IMR-90 (cell line): Measurements from ENCODE around the gene EPB41L5. TPM values are rescaled to one million over a fixed set of nuclear protein-coding genes. Genes with fewer than 3 reads are reported as not detected.

Experiments
- ATAC-seq: fragments of 200-7000 bp; cut with Tn5 transposase; 2 replicates; pipeline ENCODE4 v1.9.1; 2020; ENCODE audit warnings: low read depth, mild to moderate bottlenecking, moderate library complexity
- BruUV-seq: library from RNA; stranded (reverse); fragments of 400-500 nt; replicated peaks from 2 replicates; lab custom pipeline; 2021; lab: Mats Ljungman, UMichigan
- CTCF ChIA-PET: fragments of 300-600 bp; formaldehyde crosslinking; extraction: SDS; loops from one replicate; lab custom pipeline; 2021; ENCODE audit warnings: antibody characterized with exemption; lab: Yijun Ruan, JAX
- POLR2A ChIA-PET: fragments of 300-600 bp; sonication (Branson Sonifier 250); formaldehyde crosslinking; loops from one replicate; lab custom pipeline; 2022; ENCODE audit warnings: antibody characterized with exemption; ENCODE audit not compliant: unreplicated experiment; lab: Charles Lee
- DNase-seq: peaks from one replicate; pipeline ENCODE4 v3.0.0; 2013
- H2AFZ ChIP-seq: replicated peaks from 2 replicates; pipeline ENCODE3; 2013; ENCODE audit warnings: low read length, mild to moderate bottlenecking; ENCODE audit not compliant: poor library complexity
- H2AK5ac ChIP-seq: 2 replicates; pipeline ENCODE4 v1.6.1; 2013; ENCODE audit warnings: low read depth, low read length, inconsistent platforms
- H2AK9ac ChIP-seq: replicated peaks from 2 replicates; pipeline ENCODE3; 2013; ENCODE audit warnings: mild to moderate bottlenecking, low read depth, low read length, moderate library complexity; ENCODE audit not compliant: poor library complexity
- H2BK120ac ChIP-seq: 2 replicates; pipeline ENCODE4 v1.6.1; 2013; ENCODE audit warnings: low read depth, low read length, inconsistent platforms
- H2BK15ac ChIP-seq: 3 replicates; pipeline ENCODE4 v1.6.1; 2013; ENCODE audit warnings: low read depth, low read length, inconsistent platforms
- H2BK20ac ChIP-seq: 2 replicates; pipeline ENCODE4 v1.6.1; 2013; ENCODE audit warnings: low read depth, mild to moderate bottlenecking, inconsistent platforms, low read length, moderate library complexity
- H2BK5ac ChIP-seq: 2 replicates; pipeline ENCODE4 v1.6.1; 2013; ENCODE audit warnings: mild to moderate bottlenecking, low read depth, low read length, inconsistent platforms; ENCODE audit not compliant: poor library complexity, severe bottlenecking
- H3K14ac ChIP-seq: replicated peaks from 2 replicates; pipeline ENCODE4 v1.6.1; 2013; ENCODE audit warnings: low read depth, low read length, inconsistent platforms
- H3K18ac ChIP-seq: 2 replicates; pipeline ENCODE4 v1.6.1; 2013; ENCODE audit warnings: low read depth, low read length, control low read depth
- H3K23ac ChIP-seq: 2 replicates; pipeline ENCODE4 v1.6.1; 2013; ENCODE audit warnings: low read depth, low read length, inconsistent platforms
- H3K27ac ChIP-seq: 2 replicates; pipeline ENCODE4 v1.5.1; 2013; ENCODE audit warnings: mild to moderate bottlenecking, control low read depth, low read length; ENCODE audit not compliant: insufficient read depth
- H3K27me3 ChIP-seq: 2 replicates; pipeline ENCODE4 v1.6.1; 2013; ENCODE audit warnings: low read length; ENCODE audit not compliant: control insufficient read depth, insufficient read depth
- H3K36me3 ChIP-seq: 2 replicates; pipeline ENCODE4 v1.6.1; 2013; ENCODE audit warnings: low read length, mixed read lengths; ENCODE audit not compliant: control insufficient read depth, insufficient read depth
- H3K4ac ChIP-seq: 2 replicates; pipeline ENCODE4 v1.6.1; 2013; ENCODE audit warnings: low read depth, low read length, inconsistent platforms
- H3K4me1 ChIP-seq: 2 replicates; pipeline ENCODE4 v1.6.1; 2013; ENCODE audit warnings: low read length, mixed read lengths; ENCODE audit not compliant: control insufficient read depth, insufficient read depth
- H3K4me2 ChIP-seq: 2 replicates; pipeline ENCODE4 v1.6.1; 2013; ENCODE audit warnings: low read depth, mild to moderate bottlenecking, control low read depth, low read length, moderate library complexity
- H3K4me3 ChIP-seq: 2 replicates; pipeline ENCODE4 v1.5.1; 2013; ENCODE audit warnings: low read depth, mild to moderate bottlenecking, control low read depth, low read length, moderate library complexity; ENCODE audit not compliant: insufficient read depth
- H3K56ac ChIP-seq: 2 replicates; pipeline ENCODE4 v1.6.1; 2013; ENCODE audit warnings: low read length, inconsistent platforms; ENCODE audit not compliant: insufficient read depth; ENCODE audit errors: extremely low read depth
- H3K79me1 ChIP-seq, 2 experiments: 2 replicates each; pipeline ENCODE4 v1.6.1; 2013; ENCODE audit warnings: low read length in 2 of 2, inconsistent platforms in 1 of 2, low read depth in 1 of 2
- H3K9ac ChIP-seq: 2 replicates; pipeline ENCODE4 v1.6.1; 2013; ENCODE audit warnings: low read depth, low read length, control low read depth
- H3K9me1 ChIP-seq: 2 replicates; pipeline ENCODE4 v1.6.1; 2013; ENCODE audit warnings: low read length, inconsistent platforms; ENCODE audit not compliant: insufficient read depth
- H3K9me3 ChIP-seq: 2 replicates; pipeline ENCODE4 v1.6.1; 2013; ENCODE audit warnings: low read length; ENCODE audit not compliant: control insufficient read depth, insufficient read depth
- H4K20me1 ChIP-seq: 2 replicates; pipeline ENCODE4 v1.6.1; 2013; ENCODE audit warnings: low read length, inconsistent platforms; ENCODE audit not compliant: insufficient read depth
- H4K5ac ChIP-seq: 2 replicates; pipeline ENCODE4 v1.6.1; 2013; ENCODE audit warnings: mild to moderate bottlenecking, low read depth, low read length, control low read depth
- H4K8ac ChIP-seq, 2 experiments: 2 replicates each; pipeline ENCODE4 v1.6.1; 2013; ENCODE audit warnings: low read depth in 2 of 2, low read length in 2 of 2, control low read depth in 1 of 2, inconsistent platforms in 1 of 2
- H4K91ac ChIP-seq: 2 replicates; pipeline ENCODE4 v1.6.1; 2013; ENCODE audit warnings: low read depth, low read length, inconsistent platforms; ENCODE audit not compliant: insufficient read depth
- BHLHE40 ChIP-seq: fragments of 150-350 bp; IDR thresholded peaks from 2 replicates; pipeline ENCODE4 v1.6.1; 2016; ENCODE audit warnings: mild to moderate bottlenecking, low read depth, low read length
- FOS ChIP-seq: fragments of 150-350 bp; IDR thresholded peaks from 2 replicates; pipeline ENCODE4 v1.6.1; 2016; ENCODE audit warnings: low read depth, low read length
- MAFK ChIP-seq: IDR thresholded peaks from 2 replicates; pipeline ENCODE4 v1.6.1; 2012; ENCODE audit warnings: low read depth, low read length, improper control_type of control experiment
- NFE2L2 ChIP-seq: fragments of 150-350 bp; IDR thresholded peaks from 2 replicates; pipeline ENCODE4 v1.6.1; 2016; ENCODE audit warnings: low read depth, mild to moderate bottlenecking, low read length
- RAD21 ChIP-seq: IDR thresholded peaks from 2 replicates; pipeline ENCODE4 v1.6.1; 2012; ENCODE audit warnings: low read length, improper control_type of control experiment
- RCOR1 ChIP-seq: IDR thresholded peaks from 2 replicates; pipeline ENCODE4 v1.6.1; 2012; ENCODE audit warnings: mild to moderate bottlenecking, low read length, improper control_type of control experiment; ENCODE audit not compliant: insufficient replicate concordance
- SMC3 ChIP-seq: fragments of 150-350 bp; IDR thresholded peaks from 2 replicates; pipeline ENCODE4 v1.6.1; 2016; ENCODE audit warnings: low read depth, mild to moderate bottlenecking, antibody characterized with exemption, low read length, moderate library complexity
- WGBS, 2 experiments: methylation state at CpG; one replicate each; pipeline versions ENCODE4 v1.1.5 to v1.1.7; 2013; ENCODE audit warnings: missing lambda C conversion rate in 2 of 2; ENCODE audit not compliant: insufficient read length in 1 of 2; ENCODE audit errors: extremely low coverage in 2 of 2; 5-methylcytosine and 5-hydroxymethylcytosine counted together
- dilution Hi-C: fragments of 300-500 bp; cut with HindIII; formaldehyde crosslinking; loops from one replicate; pipeline ENCODE4 v1.14.3; 2018; ENCODE audit warnings: low sequenced_read_pairs; ENCODE audit not compliant: unreplicated experiment
- in situ Hi-C: fragments of 300-500 bp; cut with MboI; formaldehyde crosslinking; loops from 3 replicates; pipeline ENCODE4 v1.14.3; 2019; ENCODE audit warnings: low sequenced_read_pairs, inconsistent platforms, mixed read lengths
- intact Hi-C: fragments of 100-400 bp; cut with micrococcal nuclease; formaldehyde crosslinking; loops from 2 replicates; pipeline ENCODE4 v1.10.0; 2022
- polyA plus RNA-seq, 3 experiments: library from polyadenylated mRNA; depleted of rRNA; stranded (reverse); fragments of >200 nt; gene quantifications; 2 replicates each; pipeline ENCODE4 v1.2.3, GENCODE V29; 2012; ENCODE audit warnings: low replicate concordance in 1 of 3
- total RNA-seq: library from RNA; depleted of rRNA; stranded (reverse); fragments of >200 nt; gene quantifications from 2 replicates; pipeline ENCODE4 v1.2.3, GENCODE V29; 2012
- TF ChIP-seq, protein P1 (sequence below): fragments of 150-350 bp; IDR thresholded peaks from 2 replicates; pipeline ENCODE4 v1.6.1; 2016; ENCODE audit warnings: low read depth, mild to moderate bottlenecking, low read length, moderate library complexity, borderline replicate concordance
- TF ChIP-seq, protein P2 (sequence below): conservative IDR thresholded peaks from 2 replicates; pipeline ENCODE4 v1.5.1; 2012; ENCODE audit warnings: mild to moderate bottlenecking, low read depth, low read length, improper control_type of control experiment

Gene EPB41L5
- total and polyA plus RNA-seq, 2 of the 4 experiments (the other 2 are of a cell fraction) = 5.1 to 10.6 TPM

DNA sequence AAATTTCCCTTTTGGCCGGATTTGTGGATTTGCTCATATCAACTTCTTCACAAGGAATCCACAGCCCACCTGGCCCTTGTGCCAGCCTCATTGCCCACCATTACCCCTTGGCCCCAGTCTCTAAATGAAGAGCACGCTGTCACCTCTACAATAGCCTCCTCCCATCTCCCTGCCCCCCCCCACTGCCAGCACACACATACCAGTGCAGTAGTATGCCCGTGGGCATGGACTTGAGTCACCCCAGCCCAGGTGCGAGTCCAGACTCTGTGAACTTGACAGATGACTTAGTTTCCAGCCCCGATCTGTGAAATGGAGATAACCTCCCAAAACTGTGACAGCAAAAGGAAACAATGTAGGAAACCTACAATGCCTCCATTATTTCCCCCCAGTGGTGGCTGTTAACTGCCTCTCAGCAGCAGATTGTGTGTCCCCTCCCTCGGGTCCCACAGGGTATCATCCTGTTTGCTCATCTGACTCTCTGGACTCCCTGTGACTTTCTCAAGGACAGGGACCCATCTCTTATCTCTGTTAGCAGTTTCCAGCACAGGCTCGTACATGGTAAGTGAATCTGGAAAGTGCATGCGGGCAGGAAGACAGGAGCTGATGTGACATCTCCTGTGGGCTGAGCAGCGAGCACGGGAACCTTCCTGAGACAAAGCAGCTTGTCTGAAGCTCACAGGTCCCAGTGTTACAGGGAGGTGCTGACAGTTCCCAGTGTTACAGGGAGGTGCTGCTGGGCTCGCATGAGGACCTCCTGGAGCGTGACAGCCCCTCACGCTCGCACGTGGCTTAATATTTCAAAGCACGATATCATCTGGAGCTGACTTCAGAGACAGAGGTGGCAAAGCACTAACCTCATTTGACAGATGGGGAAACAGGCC, 214.5 kb downstream of the EPB41L5 start:
- no peak overlapping the region; the same call in 1 of the 2 replicates for H3K23ac ChIP-seq
- no peak overlapping the region for H2BK120ac ChIP-seq
- DNase-seq (no peak), ATAC-seq (no peak)
- peaks cover 4 to 11% of the 10 kb centered on the region in 2 experiments for H3K79me1 ChIP-seq
- no peak overlapping the region for H2AFZ ChIP-seq
- peaks cover 4% of the 10 kb centered on the region; the same call in 1 of the 2 replicates for H3K9me1 ChIP-seq
- H3K4me1 ChIP-seq = peaks cover 9% of the 10 kb centered on the region
- intact Hi-C loops (no loop called here), in situ Hi-C loops (loop anchor here (25.0 kb wide), 1 partner anchor 990 kb away; no protein-coding TSS in a partner anchor), dilution Hi-C loops (no loop called here)
- H3K9me3 ChIP-seq = peaks cover 5% of the 10 kb centered on the region
- H3K27ac ChIP-seq = no peak overlapping the region
- H3K4ac ChIP-seq = no peak overlapping the region
- no peak overlapping the region for H3K56ac ChIP-seq
- no peak overlapping the region for H4K91ac ChIP-seq
- no peak overlapping the region for H2AK9ac ChIP-seq
- H3K4me2 ChIP-seq = no peak overlapping the region
- ChIA-PET POLR2A (no interaction called here), CTCF (interaction anchor here (0.6 kb wide), 1 partner anchor 363 kb away, joined by 4 read pairs; no protein-coding TSS in a partner anchor)
- H3K27me3 ChIP-seq = peaks cover 4% of the 10 kb centered on the region; the same call in 1 of the 2 replicates
- H2BK5ac ChIP-seq = no peak overlapping the region
- H3K4me3 ChIP-seq = no peak overlapping the region
- H3K14ac ChIP-seq = no peak overlapping the region
- H3K18ac ChIP-seq = no peak overlapping the region
- H2BK20ac ChIP-seq = no peak overlapping the region
- no peak overlapping the region for H2BK15ac ChIP-seq
- no peak overlapping the region for H2AK5ac ChIP-seq
- H3K36me3 ChIP-seq = peaks cover 2% of the 10 kb centered on the region; the same call in 1 of the 2 replicates
- TF ChIP-seq, protein P1, sequence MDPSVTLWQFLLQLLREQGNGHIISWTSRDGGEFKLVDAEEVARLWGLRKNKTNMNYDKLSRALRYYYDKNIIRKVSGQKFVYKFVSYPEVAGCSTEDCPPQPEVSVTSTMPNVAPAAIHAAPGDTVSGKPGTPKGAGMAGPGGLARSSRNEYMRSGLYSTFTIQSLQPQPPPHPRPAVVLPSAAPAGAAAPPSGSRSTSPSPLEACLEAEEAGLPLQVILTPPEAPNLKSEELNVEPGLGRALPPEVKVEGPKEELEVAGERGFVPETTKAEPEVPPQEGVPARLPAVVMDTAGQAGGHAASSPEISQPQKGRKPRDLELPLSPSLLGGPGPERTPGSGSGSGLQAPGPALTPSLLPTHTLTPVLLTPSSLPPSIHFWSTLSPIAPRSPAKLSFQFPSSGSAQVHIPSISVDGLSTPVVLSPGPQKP = no peak
- TF ChIP-seq RAD21 (no peak), MAFK (no peak), NFE2L2 (no peak), SMC3 (no peak), BHLHE40 (no peak), RCOR1 (no peak), FOS (no peak)
- TF ChIP-seq, protein P2, sequence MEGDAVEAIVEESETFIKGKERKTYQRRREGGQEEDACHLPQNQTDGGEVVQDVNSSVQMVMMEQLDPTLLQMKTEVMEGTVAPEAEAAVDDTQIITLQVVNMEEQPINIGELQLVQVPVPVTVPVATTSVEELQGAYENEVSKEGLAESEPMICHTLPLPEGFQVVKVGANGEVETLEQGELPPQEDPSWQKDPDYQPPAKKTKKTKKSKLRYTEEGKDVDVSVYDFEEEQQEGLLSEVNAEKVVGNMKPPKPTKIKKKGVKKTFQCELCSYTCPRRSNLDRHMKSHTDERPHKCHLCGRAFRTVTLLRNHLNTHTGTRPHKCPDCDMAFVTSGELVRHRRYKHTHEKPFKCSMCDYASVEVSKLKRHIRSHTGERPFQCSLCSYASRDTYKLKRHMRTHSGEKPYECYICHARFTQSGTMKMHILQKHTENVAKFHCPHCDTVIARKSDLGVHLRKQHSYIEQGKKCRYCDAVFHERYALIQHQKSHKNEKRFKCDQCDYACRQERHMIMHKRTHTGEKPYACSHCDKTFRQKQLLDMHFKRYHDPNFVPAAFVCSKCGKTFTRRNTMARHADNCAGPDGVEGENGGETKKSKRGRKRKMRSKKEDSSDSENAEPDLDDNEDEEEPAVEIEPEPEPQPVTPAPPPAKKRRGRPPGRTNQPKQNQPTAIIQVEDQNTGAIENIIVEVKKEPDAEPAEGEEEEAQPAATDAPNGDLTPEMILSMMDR = no peak
- no TSS peak for BruUV-seq
- H4K20me1 ChIP-seq = no peaks in the 10 kb centered on the region; the same call in 1 of the 2 replicates
- no peak overlapping the region for H4K8ac ChIP-seq
- H4K5ac ChIP-seq = no peak overlapping the region
- WGBS, 2 experiments = 58% methylated on average over 8 of the region's 16 CpGs; no CpG with 5 or more reads in 1 of the 2 experiments
- no peak overlapping the region for H3K9ac ChIP-seq
